A549 (cell line): Measurements from ENCODE around the gene LIMCH1. TPM values are rescaled to one million over a fixed set of nuclear protein-coding genes. Genes with fewer than 3 reads are reported as not detected.

Experiments used
- ATAC-seq, 2 experiments: fragments of 200-7000 bp in 1 of 2; fragments of >200 bp in 1 of 2; cut with Nextera tagmentation in 1 of 2; cut with Tn5 transposase in 1 of 2; 3 replicates each; pipeline versions ENCODE4 v1.8.0 to v1.9.1; 2018 to 2020; ENCODE audit warnings: mild to moderate bottlenecking in 1 of 2, moderate library complexity in 1 of 2
- CTCF ChIA-PET: fragments of 300-600 bp; sonication (Branson Sonifier 250); formaldehyde crosslinking; extraction: SDS; loops from one replicate; lab custom pipeline; 2021; ENCODE audit warnings: antibody characterized with exemption, inconsistent platforms; lab: Yijun Ruan, JAX
- POLR2A ChIA-PET: fragments of 350-600 bp; formaldehyde crosslinking; extraction: SDS; loops from one replicate; lab custom pipeline; 2021; ENCODE audit warnings: antibody characterized with exemption, inconsistent platforms; lab: Yijun Ruan, JAX
- DNase-seq, 2 experiments: peaks; one replicate each; pipeline versions ENCODE4 v3.0.0 to v3.0.0-alpha.2; 2011 to 2016; ENCODE audit warnings: low read depth in 1 of 2, low spot score in 1 of 2
- FAIRE-seq: peaks from 2 replicates; lab custom pipeline; 2011; peaks lifted over from hg19 to GRCh38; lab: Jason Lieb, UNC
- H3K27ac ChIP-seq, 2 experiments: fragments of >200 bp; sonication (Bioruptor Twin); formaldehyde crosslinking; 3 replicates each; pipeline ENCODE4 v1.5.1; 2016 to 2017
- H3K4me1 ChIP-seq: fragments of >200 bp; sonication (Bioruptor Twin); formaldehyde crosslinking; 3 replicates; pipeline ENCODE4 v1.6.1; 2016
- H3K4me2 ChIP-seq: fragments of >200 bp; sonication (Bioruptor Twin); formaldehyde crosslinking; 3 replicates; pipeline ENCODE4 v1.6.1; 2016
- H3K4me3 ChIP-seq: fragments of >200 bp; sonication (Bioruptor Twin); formaldehyde crosslinking; 3 replicates; pipeline ENCODE4 v1.5.1; 2016
- H3K9me3 ChIP-seq: fragments of >200 bp; sonication (Bioruptor Twin); formaldehyde crosslinking; 3 replicates; pipeline ENCODE4 v1.6.1; 2016
- BHLHE40 ChIP-seq: IDR thresholded peaks from 2 replicates; pipeline ENCODE4 v1.6.1; 2012; ENCODE audit warnings: low read depth, low read length, inconsistent platforms
- CBX8 ChIP-seq: fragments of 200-600 bp; sonication (generic); IDR thresholded peaks from 2 replicates; pipeline ENCODE4 v1.6.1; 2016
- CTCF ChIP-seq: fragments of >200 bp; sonication (Bioruptor Twin); formaldehyde crosslinking; IDR thresholded peaks from 3 replicates; pipeline ENCODE4 v1.5.1; 2016
- E2F6 ChIP-seq: IDR thresholded peaks from 2 replicates; pipeline ENCODE4 v1.6.1; 2012; ENCODE audit warnings: low read depth, borderline replicate concordance
- EHMT2 ChIP-seq: fragments of 200-600 bp; sonication (generic); IDR thresholded peaks from 2 replicates; pipeline ENCODE4 v1.6.1; 2016; ENCODE audit warnings: antibody characterized with exemption, low read depth, mild to moderate bottlenecking, moderate library complexity
- FOSL2 ChIP-seq, 2 experiments: fragments of 450-650 bp in 1 of 2; fragments of >200 bp in 1 of 2; sonication (Bioruptor Twin) in 1 of 2; formaldehyde crosslinking; IDR thresholded peaks; 2 replicates each; pipeline versions ENCODE4 v1.5.0 to v1.6.1; 2016 to 2020; ENCODE audit warnings: mild to moderate bottlenecking in 1 of 2, moderate library complexity in 1 of 2
- HDAC2 ChIP-seq: fragments of 200-600 bp; sonication (generic); IDR thresholded peaks from 2 replicates; pipeline ENCODE4 v1.6.1; 2016
- HEYL ChIP-seq: fragments of 250-450 bp; sonication (Bioruptor Pico); IDR thresholded peaks from 2 replicates; pipeline ENCODE4 v1.8.0; 2021; ENCODE audit warnings: mild to moderate bottlenecking, moderate library complexity
- HOXA7 ChIP-seq: fragments of 250-450 bp; sonication (Bioruptor Pico); IDR thresholded peaks from 2 replicates; pipeline ENCODE4 v1.5.0; 2020; ENCODE audit warnings: mild to moderate bottlenecking, moderate library complexity
- JUN ChIP-seq, 2 experiments: fragments of >200 bp; sonication (Bioruptor Twin); formaldehyde crosslinking; IDR thresholded peaks; 2 replicates in 1 of 2; 3 replicates in 1 of 2; pipeline ENCODE4 v1.6.1; 2016 to 2017
- NFE2L2 ChIP-seq: fragments of 150-350 bp; conservative IDR thresholded peaks from 2 replicates; pipeline ENCODE4 v1.6.1; 2014; ENCODE audit warnings: low read length
- NR3C1 ChIP-seq: fragments of >200 bp; sonication (Bioruptor Twin); formaldehyde crosslinking; IDR thresholded peaks from 3 replicates; pipeline ENCODE4 v1.6.1; 2017
- POLR2AphosphoS2 ChIP-seq: conservative IDR thresholded peaks from 2 replicates; pipeline ENCODE4 v1.6.1; 2012; ENCODE audit warnings: low read length, improper control_type of control experiment, inconsistent platforms
- RCOR1 ChIP-seq: fragments of 150-350 bp; IDR thresholded peaks from 2 replicates; pipeline ENCODE4 v1.6.1; 2014; ENCODE audit warnings: antibody characterized with exemption, low read length, low read depth
- TFCP2L1 ChIP-seq: fragments of 250-450 bp; sonication (Bioruptor Pico); IDR thresholded peaks from 2 replicates; pipeline ENCODE4 v1.5.0; 2021; ENCODE audit warnings: mild to moderate bottlenecking
- polyA plus RNA-seq, 4 experiments: library from polyadenylated mRNA; depleted of rRNA in 3 of 4; stranded (reverse); fragments of >200 nt; fragmentation: RNase III in 1 of 4; extraction: RNeasy Plus Mini Kit Qiagen cat#74134 plus additional on column Dnase treatment in 1 of 4; gene quantifications; 2 replicates in 3 of 4; 3 replicates in 1 of 4; pipeline ENCODE4 v1.2.3, GENCODE V29; 2011 to 2017
- TF ChIP-seq, protein P1 (sequence below): fragments of 450-650 bp; IDR thresholded peaks from 2 replicates; pipeline ENCODE4 v1.6.1; 2014; ENCODE audit warnings: antibody characterized with exemption
- TF ChIP-seq, protein P2 (sequence below): fragments of 250-450 bp; sonication (Bioruptor Pico); IDR thresholded peaks from 2 replicates; pipeline ENCODE4 v1.5.0; 2021; ENCODE audit warnings: mild to moderate bottlenecking, moderate library complexity, borderline replicate concordance

Gene LIMCH1
- polyA plus RNA-seq, 2 of the 4 experiments (the other 2 are of a cell fraction), result 52.9 to 88.9 TPM

DNA sequence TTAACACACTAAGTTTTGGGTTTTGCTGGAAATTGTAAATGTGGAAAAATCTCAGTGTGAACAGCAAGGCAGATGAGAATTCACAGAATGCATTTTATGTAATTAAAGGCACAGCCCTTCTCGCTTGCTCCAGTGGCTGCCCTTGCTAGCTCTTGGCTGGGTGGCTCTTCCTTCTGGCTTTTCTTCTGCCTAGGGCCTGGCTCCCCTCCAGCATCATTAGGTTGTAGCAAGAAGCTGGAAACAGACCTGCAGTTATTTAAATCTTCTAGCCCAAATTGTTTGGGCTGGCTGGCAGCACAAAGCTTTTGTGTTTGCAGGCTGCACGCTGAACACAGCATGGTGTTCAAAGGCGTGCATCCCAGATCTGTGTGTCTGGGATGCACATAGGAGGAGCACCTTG lies 56.5 kb downstream of the LIMCH1 start (continued):
- TF ChIP-seq CTCF, result no peak
- no peak for TF ChIP-seq JUN (IDR thresholded peaks at IDR 0.05)
- no peak for TF ChIP-seq HEYL (CRISPR knock-in tag)
- no peak for TF ChIP-seq NFE2L2
- no peak for TF ChIP-seq E2F6
- no peak for TF ChIP-seq HDAC2
- no peak for TF ChIP-seq POLR2AphosphoS2
- TF ChIP-seq FOSL2 (IDR thresholded peaks at IDR 0.05), result no peak
- no peak for TF ChIP-seq FOSL2 (CRISPR knock-in tag; IDR thresholded peaks at IDR 0.05)
- TF ChIP-seq, all 56 proteins: peak for 0

DNA sequence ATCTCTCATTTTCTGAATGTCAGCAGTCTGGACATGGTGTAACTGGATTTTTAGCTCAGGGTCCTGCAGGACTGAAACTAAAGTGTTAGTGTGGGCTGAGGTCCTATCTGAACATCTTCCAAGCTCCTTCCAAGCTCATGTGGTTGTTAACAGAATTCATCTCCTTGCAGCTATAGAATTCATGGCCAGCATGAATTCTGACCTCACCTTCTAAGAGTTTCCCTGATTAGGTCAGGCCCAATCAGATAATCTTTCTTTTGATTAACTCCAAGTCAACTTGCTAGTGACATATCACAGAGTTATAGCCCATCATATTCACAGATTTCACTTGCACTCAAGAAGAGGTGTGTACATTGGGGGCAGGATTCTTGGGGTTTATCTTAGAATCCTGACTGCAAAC lies 59.5 kb downstream of the LIMCH1 start:
- FAIRE-seq, result no peak

More for the DNA sequence above, 59.5 kb downstream of the LIMCH1 start:
- TF ChIP-seq EHMT2, result no peak
- no peak for TF ChIP-seq POLR2AphosphoS2
- TF ChIP-seq CTCF, result no peak
- TF ChIP-seq, protein P1, sequence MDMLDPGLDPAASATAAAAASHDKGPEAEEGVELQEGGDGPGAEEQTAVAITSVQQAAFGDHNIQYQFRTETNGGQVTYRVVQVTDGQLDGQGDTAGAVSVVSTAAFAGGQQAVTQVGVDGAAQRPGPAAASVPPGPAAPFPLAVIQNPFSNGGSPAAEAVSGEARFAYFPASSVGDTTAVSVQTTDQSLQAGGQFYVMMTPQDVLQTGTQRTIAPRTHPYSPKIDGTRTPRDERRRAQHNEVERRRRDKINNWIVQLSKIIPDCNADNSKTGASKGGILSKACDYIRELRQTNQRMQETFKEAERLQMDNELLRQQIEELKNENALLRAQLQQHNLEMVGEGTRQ, result no peak
- TF ChIP-seq HOXA7 (CRISPR knock-in tag), result no peak
- no peak for TF ChIP-seq NR3C1
- TF ChIP-seq, protein P2, sequence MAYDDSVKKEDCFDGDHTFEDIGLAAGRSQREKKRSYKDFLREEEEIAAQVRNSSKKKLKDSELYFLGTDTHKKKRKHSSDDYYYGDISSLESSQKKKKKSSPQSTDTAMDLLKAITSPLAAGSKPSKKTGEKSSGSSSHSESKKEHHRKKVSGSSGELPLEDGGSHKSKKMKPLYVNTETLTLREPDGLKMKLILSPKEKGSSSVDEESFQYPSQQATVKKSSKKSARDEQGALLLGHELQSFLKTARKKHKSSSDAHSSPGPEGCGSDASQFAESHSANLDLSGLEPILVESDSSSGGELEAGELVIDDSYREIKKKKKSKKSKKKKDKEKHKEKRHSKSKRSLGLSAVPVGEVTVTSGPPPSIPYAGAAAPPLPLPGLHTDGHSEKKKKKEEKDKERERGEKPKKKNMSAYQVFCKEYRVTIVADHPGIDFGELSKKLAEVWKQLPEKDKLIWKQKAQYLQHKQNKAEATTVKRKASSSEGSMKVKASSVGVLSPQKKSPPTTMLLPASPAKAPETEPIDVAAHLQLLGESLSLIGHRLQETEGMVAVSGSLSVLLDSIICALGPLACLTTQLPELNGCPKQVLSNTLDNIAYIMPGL, result no peak
- TF ChIP-seq CBX8, result no peak
- TF ChIP-seq RCOR1, result no peak
- no peak for TF ChIP-seq TFCP2L1 (CRISPR knock-in tag)
- TF ChIP-seq BHLHE40, result no peak
- POLR2A ChIA-PET, result no interaction called here
- DNase-seq, result no peak
- H3K4me1 ChIP-seq, result peaks cover 79% of the 10 kb centered on the region
- H3K27ac ChIP-seq, result peak overlapping the region in 1 of 2 experiments; percentile 49; a peak in 3 of 6 replicates
- H3K4me2 ChIP-seq, result peak overlapping the region; percentile 78
- no peaks in the 10 kb centered on the region for H3K9me3 ChIP-seq
- no peak overlapping the region for H3K4me3 ChIP-seq
- CTCF ChIA-PET, result interaction anchor here (0.9 kb wide), 1 partner anchor 96 kb away, joined by 3 read pairs; no protein-coding TSS in a partner anchor
- no peak for ATAC-seq
